T47D (cell line): ENCODE results near the gene PRRX2.

ENCODE experiments used
- DNase-seq, 2 experiments: peaks; one replicate each; pipeline versions ENCODE4 v3.0.0 to v3.0.0-alpha.2; 2011 to 2012; ENCODE audit warnings: low read depth in 1 of 2, low spot score in 1 of 2
- JUND ChIP-seq: IDR thresholded peaks from 2 replicates; pipeline ENCODE4 v1.6.1; 2012; ENCODE audit warnings: low read depth
- in situ Hi-C: cut with HindIII; loops from 2 replicates; pipeline ENCODE4 v1.10.0; 2016; ENCODE audit warnings: low sequenced_read_pairs, low pct_unique_long_range_greater_than_20kb

Gene PRRX2

DNA sequence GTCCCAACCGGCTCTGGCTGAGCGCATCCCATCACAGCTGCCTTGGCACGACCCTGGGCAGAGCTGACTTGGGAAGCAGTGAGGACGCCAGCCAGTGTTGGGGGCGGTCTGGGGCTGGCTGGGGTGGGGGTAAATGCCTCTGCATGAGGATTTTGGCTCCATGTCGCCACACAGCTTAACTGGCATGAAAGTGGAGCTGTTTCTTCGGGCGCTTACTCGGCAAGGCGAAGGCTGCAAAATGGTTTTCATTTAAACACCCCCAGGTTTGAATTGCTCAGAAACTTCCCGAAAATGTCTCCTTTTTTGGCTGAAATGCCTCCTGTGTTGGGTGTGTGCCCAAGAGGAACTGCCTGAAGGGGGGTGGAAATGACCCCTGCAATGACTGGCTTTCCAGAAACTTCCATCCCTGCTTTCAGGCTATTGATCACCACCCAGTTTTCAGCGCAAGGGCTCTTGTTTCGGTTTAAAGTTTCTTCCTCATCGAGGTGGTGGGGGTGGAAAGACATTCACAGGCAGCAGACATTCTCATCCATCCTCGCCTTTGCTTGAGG lies 49.1 kb downstream of the PRRX2 start:
- no peak for DNase-seq
- TF ChIP-seq JUND, result no peak
- in situ Hi-C loops, result no loop called here

DNA sequence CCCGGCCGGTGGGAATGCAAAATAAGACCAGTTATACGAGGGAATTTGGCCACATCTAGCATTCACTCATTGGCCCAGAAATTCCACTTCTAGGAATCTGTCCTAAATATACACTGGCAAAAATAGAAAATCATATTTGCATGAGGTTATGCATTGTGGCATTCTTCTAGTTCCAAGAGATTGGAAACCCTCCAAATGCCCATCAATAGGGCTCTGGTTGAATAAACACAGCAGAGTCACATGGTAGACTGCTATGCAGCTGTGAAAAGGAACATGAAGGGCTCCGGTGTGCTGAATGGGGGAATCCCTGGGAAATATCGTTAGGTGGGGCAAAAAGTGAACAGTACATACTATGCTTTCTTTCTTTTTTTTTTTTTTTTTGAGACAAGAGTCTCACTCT lies 50.6 kb downstream of the PRRX2 start:
- no peak for TF ChIP-seq JUND
- peak in 1 of 2 experiments; percentile 29 for DNase-seq
- in situ Hi-C loops, result no loop called here

DNA sequence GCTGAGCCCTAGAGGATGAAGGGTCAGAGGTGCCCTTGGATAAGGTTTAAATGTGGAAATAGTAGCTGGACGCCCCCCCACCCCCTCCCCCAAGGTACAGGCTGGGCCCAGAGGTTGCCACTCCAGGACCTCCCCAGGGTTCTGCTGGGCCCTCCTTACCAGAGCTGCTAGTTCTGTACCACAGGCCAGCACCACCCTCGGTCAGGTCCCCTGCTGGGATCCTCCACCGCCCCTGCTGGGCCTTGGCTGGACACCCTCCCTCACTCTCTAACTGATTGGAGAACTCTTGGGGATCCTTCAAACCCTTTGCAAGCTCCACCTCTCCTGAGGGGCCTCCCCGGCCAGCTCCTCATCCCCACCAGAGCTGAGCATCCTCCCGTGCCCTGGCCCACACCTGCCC lies 52.5 kb downstream of the PRRX2 start:
- no peak for TF ChIP-seq JUND
- in situ Hi-C loops, result no loop called here
- no peak for DNase-seq

DNA sequence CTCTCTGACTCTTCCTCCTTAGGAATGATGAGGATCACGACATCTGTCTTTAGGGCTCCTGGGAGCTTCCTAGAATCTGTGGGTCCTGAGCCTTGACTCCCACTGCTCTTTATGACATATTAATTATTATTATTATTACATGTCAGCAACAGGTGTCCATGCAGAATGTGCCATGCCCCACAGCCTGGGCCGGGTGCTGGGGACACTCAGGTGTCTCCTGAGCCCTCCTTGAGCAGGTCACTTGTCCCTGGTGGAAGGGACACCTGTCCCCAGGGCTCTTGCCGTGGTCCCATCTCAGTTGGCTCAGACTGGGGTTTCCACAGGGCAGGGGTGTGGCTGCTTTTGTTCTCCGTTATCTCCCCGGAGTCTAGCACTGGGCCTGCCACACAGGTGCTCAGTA lies 53.2 kb downstream of the PRRX2 start:
- in situ Hi-C loops, result no loop called here
- TF ChIP-seq JUND, result no peak

DNA sequence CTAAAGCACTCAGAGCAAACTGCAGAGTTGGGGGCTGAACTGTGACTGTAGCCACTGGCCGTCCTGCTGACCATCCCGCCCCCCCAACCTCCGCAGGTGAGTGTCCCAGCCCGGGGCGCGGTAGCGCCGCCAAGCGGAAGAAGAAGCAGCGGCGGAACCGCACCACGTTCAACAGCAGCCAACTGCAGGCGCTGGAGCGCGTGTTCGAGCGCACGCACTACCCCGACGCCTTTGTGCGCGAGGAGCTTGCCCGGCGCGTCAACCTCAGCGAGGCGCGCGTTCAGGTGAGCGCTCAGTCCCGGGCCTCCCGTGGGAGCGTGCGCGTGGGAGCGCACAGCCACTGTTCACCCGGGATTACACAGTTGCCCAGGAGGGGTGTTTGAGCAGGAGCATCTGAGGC lies 53.7 kb downstream of the PRRX2 start:
- TF ChIP-seq JUND, result no peak
- DNase-seq, result no peak

More for the DNA sequence above, 53.2 kb downstream of the PRRX2 start:
- no peak for DNase-seq

DNA sequence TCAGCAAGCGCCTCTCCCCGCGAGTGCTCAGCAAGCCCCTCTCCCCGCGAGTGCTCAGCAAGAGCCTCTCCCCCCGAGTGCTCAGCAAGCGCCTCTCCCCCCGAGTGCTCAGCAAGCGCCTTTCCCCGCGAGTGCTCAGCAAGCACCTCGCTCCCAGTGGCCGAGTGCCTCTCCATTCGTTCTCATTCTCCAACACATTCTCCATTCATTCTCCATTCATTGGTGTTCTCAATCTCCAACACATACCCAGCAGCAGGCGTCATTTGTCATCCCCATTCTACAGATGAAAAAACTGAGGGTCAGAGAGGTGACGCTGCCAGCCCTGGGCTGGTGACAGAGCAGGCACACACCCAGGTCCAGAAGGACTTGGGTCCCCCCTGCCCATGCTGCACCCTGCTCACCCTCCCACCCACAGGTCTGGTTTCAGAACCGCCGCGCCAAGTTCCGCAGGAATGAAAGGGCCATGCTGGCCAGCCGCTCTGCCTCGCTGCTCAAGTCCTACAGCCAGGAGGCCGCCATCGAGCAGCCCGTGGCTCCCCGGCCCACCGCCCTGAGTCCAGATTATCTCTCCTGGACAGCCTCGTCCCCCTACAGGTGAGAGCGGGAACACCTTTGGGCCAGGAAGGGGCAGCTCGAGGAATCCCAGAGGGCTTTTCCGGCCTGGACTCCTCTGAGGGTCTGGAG lies 54.9 kb downstream of the PRRX2 start:
- in situ Hi-C loops, result no loop called here
- TF ChIP-seq JUND, result no peak
- DNase-seq, result peak in 1 of 2 experiments; percentile 42

More for the DNA sequence above, 53.7 kb downstream of the PRRX2 start:
- in situ Hi-C loops, result no loop called here

DNA sequence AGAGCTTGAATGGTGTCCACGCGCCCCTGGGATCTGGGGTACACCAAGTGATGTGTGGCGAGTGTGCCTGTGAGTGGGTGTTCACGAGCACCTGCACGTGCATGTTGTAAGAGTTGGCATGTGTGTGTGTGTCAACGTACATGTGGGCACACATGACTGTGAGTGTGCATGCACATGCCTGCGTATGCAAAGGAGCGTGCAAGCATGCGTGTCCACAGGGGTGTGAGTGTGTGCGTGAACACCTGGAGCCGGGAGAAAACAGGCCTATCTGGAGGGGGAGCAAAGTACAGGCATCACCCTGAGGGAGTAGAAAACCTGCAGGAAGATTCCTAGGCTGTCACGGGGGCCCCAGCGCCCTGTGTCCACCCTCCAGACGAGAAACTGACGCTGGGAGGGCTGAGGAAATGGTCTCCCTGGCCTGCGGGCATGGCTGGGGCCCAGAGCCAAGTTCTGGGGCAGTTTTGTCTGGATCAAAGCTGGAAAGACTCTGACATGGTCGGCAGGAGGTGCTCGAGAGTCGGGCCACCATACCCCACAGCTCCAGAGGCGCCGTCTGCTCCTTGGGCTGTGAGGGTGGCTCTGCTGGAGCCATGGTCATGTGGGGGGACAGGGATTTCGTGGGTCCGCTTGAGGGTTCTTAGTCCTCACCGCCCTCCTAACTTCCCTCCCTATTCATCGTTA lies 55.6 kb downstream of the PRRX2 start:
- DNase-seq, result peak in 1 of 2 experiments; percentile 47
- in situ Hi-C loops, result no loop called here
- TF ChIP-seq JUND, result no peak

DNA sequence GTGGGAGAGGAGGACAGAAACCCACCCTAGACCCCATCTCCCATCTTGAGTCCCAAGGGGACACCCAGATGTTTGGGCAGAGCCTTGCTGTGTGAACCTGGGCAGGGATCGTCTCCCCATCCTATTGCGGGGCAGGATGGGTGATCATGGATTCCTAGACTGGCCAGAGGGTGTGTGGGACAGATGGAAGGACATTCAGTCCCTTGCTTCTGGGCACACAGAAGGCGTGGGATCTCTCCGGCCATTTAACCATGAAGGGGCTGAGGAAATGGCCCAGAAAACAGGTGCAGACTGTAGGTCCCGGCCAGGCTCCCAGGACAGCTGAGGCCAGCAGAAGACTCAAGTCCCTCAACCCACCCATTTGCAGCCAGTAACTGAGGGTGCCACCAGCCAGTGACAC lies 57.5 kb downstream of the PRRX2 start:
- no peak for TF ChIP-seq JUND
- DNase-seq, result no peak
- in situ Hi-C loops, result no loop called here

DNA sequence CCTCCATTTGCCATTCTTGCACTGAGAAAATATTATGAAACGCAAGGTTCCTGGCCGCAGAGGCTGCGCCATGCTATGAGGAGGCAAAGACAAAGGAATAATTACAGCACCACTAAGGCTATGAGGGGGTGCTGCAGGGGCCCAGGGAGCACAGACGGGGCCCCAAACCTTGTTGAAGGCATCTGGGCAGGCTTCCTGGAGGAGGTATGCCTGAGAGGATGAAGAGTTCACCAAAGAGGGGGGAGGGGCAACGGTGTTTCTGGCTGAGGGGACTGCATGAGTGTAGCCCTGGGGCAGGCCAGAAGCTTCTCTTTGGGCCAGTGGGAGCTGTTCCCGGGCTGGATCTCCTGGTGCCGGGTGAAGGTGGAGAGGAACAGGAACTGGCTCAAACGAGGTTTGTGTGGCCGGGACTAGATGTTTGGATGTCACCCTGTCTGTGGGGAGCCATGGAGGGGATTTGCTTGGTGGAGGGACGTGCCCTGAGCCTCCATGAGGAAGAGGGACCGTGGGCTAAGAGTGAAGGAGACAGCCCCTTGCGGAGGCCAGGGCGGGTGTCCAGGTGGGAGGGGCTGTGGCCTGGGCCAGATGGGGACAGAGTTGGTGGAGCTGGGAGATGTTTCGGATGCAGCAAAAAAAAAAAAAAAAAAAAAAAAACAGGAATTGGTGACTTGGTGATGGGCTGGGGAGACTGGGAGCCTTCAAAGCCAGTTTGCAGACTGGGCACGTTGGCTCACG lies 59.2 kb downstream of the PRRX2 start:
- no peak for TF ChIP-seq JUND
- in situ Hi-C loops, result no loop called here
- DNase-seq, result no peak

DNA sequence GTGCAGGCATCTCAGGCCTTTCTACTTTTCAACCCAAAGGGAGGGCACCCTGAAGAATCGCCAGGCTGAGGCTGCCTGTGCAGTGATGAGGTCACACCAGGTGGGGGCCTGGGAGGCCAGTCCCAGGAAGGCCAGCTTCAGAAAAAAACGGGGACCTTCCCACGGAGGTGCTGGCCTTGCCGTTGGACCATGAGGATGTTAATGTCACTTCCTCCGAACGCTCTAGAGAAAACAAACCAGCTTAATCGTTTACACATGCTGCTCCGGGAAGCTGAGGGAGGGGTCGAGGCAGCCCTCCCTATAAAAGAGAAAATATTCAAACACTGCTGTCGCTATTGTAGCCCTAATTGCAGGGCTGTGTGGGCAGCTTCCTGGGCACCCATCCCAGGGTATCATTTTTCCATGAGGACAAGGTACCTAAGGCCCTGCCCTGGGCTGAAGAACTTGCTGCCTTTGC lies 60.4 kb downstream of the PRRX2 start:
- no peak for DNase-seq
- no peak for TF ChIP-seq JUND
- in situ Hi-C loops, result no loop called here

DNA sequence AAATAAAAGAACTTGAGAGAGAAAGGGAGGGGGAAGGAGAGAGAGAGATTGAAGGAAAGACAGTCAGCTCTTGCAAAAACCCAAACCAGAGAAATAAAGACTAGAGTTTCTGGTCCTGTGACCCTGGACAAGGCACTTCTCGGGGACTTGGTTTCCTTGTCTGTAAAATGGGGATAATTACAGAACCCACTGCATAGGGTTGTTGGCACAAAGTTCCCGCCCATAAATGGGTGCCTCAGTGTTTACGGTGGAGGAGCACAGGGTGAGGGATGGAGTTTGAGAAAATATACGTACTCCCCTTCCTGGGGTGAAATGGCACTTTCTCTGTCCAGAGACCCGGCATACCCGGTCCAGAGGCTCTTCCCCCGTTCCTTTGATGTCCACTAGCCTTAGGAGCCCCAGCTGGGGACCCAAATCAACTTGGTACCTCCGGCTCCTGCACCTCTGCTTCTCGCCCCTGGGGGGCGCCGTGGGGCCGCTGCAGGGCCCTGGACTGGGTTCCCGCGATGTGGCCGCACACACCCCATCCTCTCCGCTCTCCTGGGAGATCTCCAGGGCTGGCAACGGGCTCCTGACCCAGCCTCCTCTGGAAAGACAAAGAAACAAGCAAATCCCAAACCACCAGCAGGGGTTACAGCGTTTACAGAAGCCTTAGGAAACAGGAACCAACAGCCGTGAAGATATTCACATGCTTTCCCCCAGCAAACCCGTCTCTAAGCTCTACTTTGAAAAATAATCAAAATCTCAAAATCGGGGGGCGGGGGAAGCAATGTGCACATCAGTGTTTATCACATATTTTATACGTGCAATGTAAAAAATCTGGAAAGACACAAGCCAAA lies 61.1 kb downstream of the PRRX2 start:
- peak; percentile 85 to 95 for DNase-seq
- no peak for TF ChIP-seq JUND
- in situ Hi-C loops, result no loop called here

DNA sequence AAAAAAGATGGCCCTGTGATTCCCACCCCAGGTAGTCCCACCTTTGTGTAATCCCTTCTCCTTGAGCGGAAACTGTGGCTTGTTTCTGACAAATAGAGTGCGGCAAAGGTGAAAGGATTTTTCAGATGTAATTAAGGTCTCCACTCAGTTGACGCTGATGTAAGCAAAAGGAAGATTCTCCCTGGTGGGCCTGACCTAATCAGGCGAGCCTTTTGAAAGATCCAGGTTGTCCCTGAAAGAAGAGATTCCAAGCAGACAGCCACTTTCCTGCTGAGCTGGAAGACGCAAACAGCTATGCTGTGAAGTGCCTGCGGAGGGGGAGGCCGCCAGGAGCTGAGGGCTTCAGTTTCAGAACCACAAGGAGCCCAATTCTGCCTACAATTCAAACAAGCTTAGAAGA lies 63.3 kb downstream of the PRRX2 start:
- in situ Hi-C loops, result no loop called here
- TF ChIP-seq JUND, result no peak
- no peak for DNase-seq
